HG02885 (cell line): ENCODE results near the gene SIM2.

ENCODE experiments used
- ATAC-seq: cut with Tn5 transposase; IDR thresholded peaks from one replicate; pipeline ENCODE4 v1.9.1; 2021; ENCODE audit warnings: mild to moderate bottlenecking; ENCODE audit not compliant: unreplicated experiment, poor library complexity

The SIM2 gene

GRCh38 chr21:36699546-36700294, 805 bp downstream of the SIM2 start:
- ATAC-seq, result no peak

GRCh38 chr21:36700295-36700970, 1.5 kb downstream of the SIM2 start:
- ATAC-seq, result no peak

GRCh38 chr21:36700971-36701755, 2.2 kb downstream of the SIM2 start:
- no peak for ATAC-seq

GRCh38 chr21:36701756-36702621, 3.1 kb downstream of the SIM2 start:
- ATAC-seq, result no peak

- no peak for ATAC-seq
Observed at GRCh38 chr21:36702622-36702968, 3.7 kb downstream of the SIM2 start.

- no peak for ATAC-seq
Observed at GRCh38 chr21:36703123-36703522, 4.2 kb downstream of the SIM2 start.

GRCh38 chr21:36703626-36704280, 4.8 kb downstream of the SIM2 start:
- no peak for ATAC-seq

- ATAC-seq, result no peak
Observed at GRCh38 chr21:36704281-36704957, 5.5 kb downstream of the SIM2 start.

GRCh38 chr21:36704958-36705678, 6.2 kb downstream of the SIM2 start:
- ATAC-seq, result no peak

- no peak for ATAC-seq
Observed at GRCh38 chr21:36705679-36706481, 7.0 kb downstream of the SIM2 start.

GRCh38 chr21:36706482-36706852, 7.6 kb downstream of the SIM2 start:
- ATAC-seq, result no peak

- no peak for ATAC-seq
Observed at GRCh38 chr21:36706951-36707762, 8.2 kb downstream of the SIM2 start.

- no peak for ATAC-seq
Observed at GRCh38 chr21:36707763-36708285, 8.9 kb downstream of the SIM2 start.

- ATAC-seq, result no peak
Observed at GRCh38 chr21:36708286-36709029, 9.5 kb downstream of the SIM2 start.

- ATAC-seq, result no peak
Observed at GRCh38 chr21:36709030-36709867, 10.3 kb downstream of the SIM2 start.
